ENCODE data around the gene KCTD21.

KCTD21 gene

DNA sequence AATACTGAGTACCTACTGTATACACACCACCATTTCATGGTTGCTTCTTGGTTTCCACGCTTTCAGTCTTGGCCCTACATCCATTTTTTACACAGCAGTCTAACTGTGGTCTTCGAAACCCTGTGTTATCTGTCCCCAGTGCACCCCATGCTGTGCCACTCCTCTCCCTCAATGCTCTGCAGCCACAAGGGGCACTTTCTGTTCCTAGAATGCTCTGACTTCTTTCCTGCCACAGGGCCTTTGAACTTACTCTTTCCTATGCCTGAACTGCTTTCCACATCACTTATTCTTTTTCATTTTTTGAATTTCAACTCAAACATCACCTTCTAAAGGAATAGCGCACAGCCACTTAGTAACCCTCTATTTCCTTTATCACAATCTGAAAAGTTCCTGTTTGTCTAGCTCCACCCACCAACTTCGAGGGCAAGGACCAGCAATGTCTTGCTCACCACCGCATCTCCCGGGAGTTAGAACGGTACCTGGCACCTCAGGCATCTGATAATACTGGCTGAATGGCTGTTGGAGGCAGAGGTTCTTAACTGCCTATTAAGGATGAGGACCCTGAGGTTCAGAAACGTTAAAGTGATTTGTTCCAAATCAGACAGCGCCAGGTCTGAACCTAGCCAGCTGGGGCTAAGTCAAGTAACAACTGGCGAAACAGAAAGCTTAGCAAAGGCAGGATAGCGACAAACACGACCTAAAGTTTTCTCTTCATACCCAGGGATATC is 49.6 kb downstream of the KCTD21 start:
- peak; percentile 20 for DNase-seq

DNA sequence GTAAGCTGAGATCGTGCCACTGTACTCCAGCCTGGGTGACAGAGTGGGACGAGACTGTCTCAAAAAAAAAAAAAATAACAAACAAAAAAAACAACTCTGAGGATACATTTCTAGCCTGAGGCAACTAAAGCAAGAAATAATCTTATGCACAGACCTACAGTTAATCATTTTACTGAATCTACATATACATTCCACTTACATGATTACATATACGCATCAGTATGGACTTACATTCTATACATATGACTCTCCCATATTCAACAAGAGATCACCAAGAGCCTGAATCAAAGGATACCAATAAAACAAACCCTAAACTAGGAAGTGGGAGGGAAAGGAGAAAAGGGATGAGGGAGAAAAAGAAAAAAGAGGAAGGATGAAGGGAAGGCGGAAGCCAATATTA is 50.1 kb downstream of the KCTD21 start:
- DNase-seq: peak; percentile 48

- no peak for DNase-seq
Observed at GRCh38 chr11:78132475-78132874, 56.0 kb downstream of the KCTD21 start.

DNA sequence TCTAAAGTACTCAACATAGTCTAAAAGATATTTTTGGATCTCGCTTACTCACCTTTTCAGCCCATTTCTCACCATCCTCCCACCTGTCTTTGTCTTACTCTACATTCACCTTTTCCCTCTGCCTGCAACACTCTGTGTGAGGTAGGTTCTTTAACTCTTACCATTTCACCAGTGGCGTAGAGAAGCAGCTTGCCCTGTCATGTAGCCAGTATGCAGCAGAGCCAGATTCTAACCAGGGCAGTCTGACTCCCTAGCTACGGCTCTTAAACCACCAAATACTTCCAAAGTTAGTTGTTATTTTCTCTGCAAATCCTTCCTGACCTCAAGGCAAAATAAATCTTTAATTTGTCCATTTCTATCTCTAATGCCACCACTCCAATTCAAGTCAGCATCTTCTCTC is 56.5 kb downstream of the KCTD21 start:
- DNase-seq: peak; percentile 41

GRCh38 chr11:78127403-78127802 is 61.0 kb downstream of the KCTD21 start:
- DNase-seq: no peak

Measured in fibroblast of skin of scalp (primary cell).